K562 (cell line): ENCODE data around the gene CSF1. TPM values are rescaled to one million over a fixed set of nuclear protein-coding genes. Genes with fewer than 3 reads are reported as not detected.

ENCODE experiments used
- CEBPG ChIP-seq, 3 experiments: fragments of 200-800 bp in 1 of 3; sonication (Bioruptor generic) in 1 of 3; sonication (generic) in 1 of 3; formaldehyde crosslinking in 1 of 3; IDR thresholded peaks in 2 of 3; conservative IDR thresholded peaks in 1 of 3; 2 replicates each; pipeline versions ENCODE4 v1.6.1 to v1.8.0; 2016 to 2022; ENCODE audit warnings: missing compliant biosample characterization in 2 of 3, missing genetic modification characterization in 2 of 3, mild to moderate bottlenecking in 1 of 3, missing genetic modification reagents in 1 of 3
- CXXC5 ChIP-seq: fragments of 250-450 bp; sonication (Bioruptor Pico); IDR thresholded peaks from 2 replicates; pipeline ENCODE4 v1.8.0; 2022; ENCODE audit warnings: inconsistent platforms, mild to moderate bottlenecking, moderate library complexity
- FOXJ2 ChIP-seq: fragments of 200-800 bp; sonication (Bioruptor generic); IDR thresholded peaks from 2 replicates; pipeline ENCODE4 v1.6.1; 2016; ENCODE audit warnings: missing genetic modification characterization, missing compliant biosample characterization
- L3MBTL2 ChIP-seq: fragments of 450-650 bp; IDR thresholded peaks from 2 replicates; pipeline ENCODE4 v1.6.1; 2016; ENCODE audit warnings: mild to moderate bottlenecking, moderate library complexity
- NBN ChIP-seq: fragments of 450-650 bp; IDR thresholded peaks from 2 replicates; pipeline ENCODE4 v1.6.1; 2016; ENCODE audit warnings: low read depth, mild to moderate bottlenecking
- NR2C1 ChIP-seq, 2 experiments: fragments of 450-650 bp; IDR thresholded peaks; 2 replicates each; pipeline ENCODE4 v1.6.1; 2017; ENCODE audit warnings: mild to moderate bottlenecking in 2 of 2, antibody characterized with exemption in 1 of 2, inconsistent platforms in 1 of 2, missing compliant biosample characterization in 1 of 2, missing genetic modification characterization in 1 of 2
- NR2C2 ChIP-seq, 2 experiments: fragments of 200-800 bp in 1 of 2; sonication (Bioruptor generic) in 1 of 2; sonication (generic) in 1 of 2; formaldehyde crosslinking in 1 of 2; IDR thresholded peaks; 2 replicates each; pipeline versions ENCODE4 v1.6.1 to v1.8.0; 2016 to 2022; ENCODE audit warnings: mild to moderate bottlenecking in 1 of 2, missing compliant biosample characterization in 1 of 2, missing genetic modification characterization in 1 of 2, missing genetic modification reagents in 1 of 2
- ZNF134 ChIP-seq: fragments of 250-450 bp; sonication (Bioruptor Pico); conservative IDR thresholded peaks from 2 replicates; pipeline ENCODE4 v1.4.0; 2020
- polyA plus RNA-seq, 8 experiments: library from polyadenylated mRNA; depleted of rRNA in 4 of 8; stranded (reverse) in 5 of 8; unstranded in 3 of 8; fragments of >200 nt; fragmentation: Nextera tagmentation in 2 of 8; fragmentation: Illumina TruSeq in 1 of 8; extraction: Ambion mirVana in 2 of 8; extraction: Trizol in 1 of 8; gene quantifications; 2 replicates each; pipeline versions ENCODE4 v1.2.1 to v1.2.3, GENCODE V29; 2011 to 2014; ENCODE audit warnings: inconsistent platforms in 1 of 8, missing spikeins in 1 of 8
- total RNA-seq, 7 experiments: library from RNA; depleted of rRNA in 6 of 7; stranded (reverse); fragments of >200 nt in 6 of 7; fragmentation: Illumina TruSeq in 2 of 7; extraction: Trizol in 2 of 7; gene quantifications; 2 replicates each; pipeline versions ENCODE4 v1.2.1 to v1.2.3, GENCODE V29; 2011 to 2021; ENCODE audit warnings: low replicate concordance in 1 of 7
- TF ChIP-seq, protein P1 (sequence below): fragments of 250-450 bp; sonication (Bioruptor Pico); IDR thresholded peaks from 2 replicates; pipeline ENCODE4 v1.8.0; 2022; ENCODE audit warnings: moderate library complexity, mild to moderate bottlenecking, inconsistent platforms
- TF ChIP-seq, protein P2 (sequence below): fragments of 450-650 bp; IDR thresholded peaks from 2 replicates; pipeline ENCODE4 v1.6.1; 2016; ENCODE audit warnings: mild to moderate bottlenecking, moderate library complexity
- TF ChIP-seq, protein P3 (sequence below): fragments of 450-650 bp; IDR thresholded peaks from 2 replicates; pipeline ENCODE4 v1.6.1; 2016; ENCODE audit warnings: borderline replicate concordance

CSF1 gene
- total and polyA plus RNA-seq, 9 of the 15 experiments (the other 6 are each of a cell fraction or from before 2014, with no cell fraction given), result 0.18 to 11.8 (median 2.8) TPM

DNA sequence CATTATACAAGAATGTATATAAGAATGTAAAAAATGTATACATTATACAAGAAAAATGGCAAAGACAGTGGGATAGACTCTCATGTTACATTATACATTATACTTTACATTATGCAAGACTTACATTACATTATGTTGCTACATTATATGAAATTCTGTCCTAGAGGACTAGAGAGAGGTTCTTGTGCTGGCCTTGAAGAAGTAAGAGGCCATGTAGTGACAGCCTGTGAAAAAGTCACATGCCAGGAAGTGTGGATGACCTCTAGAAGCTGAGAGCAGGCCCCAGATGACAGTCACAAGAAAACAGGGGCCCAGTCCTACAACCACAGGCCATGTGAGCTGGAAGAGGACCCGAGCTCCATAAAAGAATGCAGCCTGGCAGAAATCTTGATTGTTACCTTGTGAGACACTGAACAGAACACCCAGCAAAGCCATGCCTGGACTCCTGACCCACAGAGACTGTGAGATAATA is 43.4 kb downstream of the CSF1 start (continued):
- 0 out of 2 replicates have a peak, but pooled peaks have one; percentile 15 for TF ChIP-seq FOXJ2 (tag)
- no peak for TF ChIP-seq NR2C1 (IDR thresholded peaks at IDR 0.05)
- 0 out of 2 replicates have a peak, but pooled peaks have one; percentile 18 for TF ChIP-seq NR2C1 (tag; IDR thresholded peaks at IDR 0.05)
- TF ChIP-seq NBN, result no peak
- TF ChIP-seq, protein P1, sequence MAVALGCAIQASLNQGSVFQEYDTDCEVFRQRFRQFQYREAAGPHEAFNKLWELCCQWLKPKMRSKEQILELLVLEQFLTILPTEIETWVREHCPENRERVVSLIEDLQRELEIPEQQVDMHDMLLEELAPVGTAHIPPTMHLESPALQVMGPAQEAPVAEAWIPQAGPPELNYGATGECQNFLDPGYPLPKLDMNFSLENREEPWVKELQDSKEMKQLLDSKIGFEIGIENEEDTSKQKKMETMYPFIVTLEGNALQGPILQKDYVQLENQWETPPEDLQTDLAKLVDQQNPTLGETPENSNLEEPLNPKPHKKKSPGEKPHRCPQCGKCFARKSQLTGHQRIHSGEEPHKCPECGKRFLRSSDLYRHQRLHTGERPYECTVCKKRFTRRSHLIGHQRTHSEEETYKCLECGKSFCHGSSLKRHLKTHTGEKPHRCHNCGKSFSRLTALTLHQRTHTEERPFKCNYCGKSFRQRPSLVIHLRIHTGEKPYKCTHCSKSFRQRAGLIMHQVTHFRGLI, result 0 out of 2 replicates have a peak, but pooled peaks have one; percentile 12
- peak; percentile 22; the same call in 1 of the 2 replicates for TF ChIP-seq CXXC5 (CRISPR knock-in tag)
- TF ChIP-seq, protein P2, sequence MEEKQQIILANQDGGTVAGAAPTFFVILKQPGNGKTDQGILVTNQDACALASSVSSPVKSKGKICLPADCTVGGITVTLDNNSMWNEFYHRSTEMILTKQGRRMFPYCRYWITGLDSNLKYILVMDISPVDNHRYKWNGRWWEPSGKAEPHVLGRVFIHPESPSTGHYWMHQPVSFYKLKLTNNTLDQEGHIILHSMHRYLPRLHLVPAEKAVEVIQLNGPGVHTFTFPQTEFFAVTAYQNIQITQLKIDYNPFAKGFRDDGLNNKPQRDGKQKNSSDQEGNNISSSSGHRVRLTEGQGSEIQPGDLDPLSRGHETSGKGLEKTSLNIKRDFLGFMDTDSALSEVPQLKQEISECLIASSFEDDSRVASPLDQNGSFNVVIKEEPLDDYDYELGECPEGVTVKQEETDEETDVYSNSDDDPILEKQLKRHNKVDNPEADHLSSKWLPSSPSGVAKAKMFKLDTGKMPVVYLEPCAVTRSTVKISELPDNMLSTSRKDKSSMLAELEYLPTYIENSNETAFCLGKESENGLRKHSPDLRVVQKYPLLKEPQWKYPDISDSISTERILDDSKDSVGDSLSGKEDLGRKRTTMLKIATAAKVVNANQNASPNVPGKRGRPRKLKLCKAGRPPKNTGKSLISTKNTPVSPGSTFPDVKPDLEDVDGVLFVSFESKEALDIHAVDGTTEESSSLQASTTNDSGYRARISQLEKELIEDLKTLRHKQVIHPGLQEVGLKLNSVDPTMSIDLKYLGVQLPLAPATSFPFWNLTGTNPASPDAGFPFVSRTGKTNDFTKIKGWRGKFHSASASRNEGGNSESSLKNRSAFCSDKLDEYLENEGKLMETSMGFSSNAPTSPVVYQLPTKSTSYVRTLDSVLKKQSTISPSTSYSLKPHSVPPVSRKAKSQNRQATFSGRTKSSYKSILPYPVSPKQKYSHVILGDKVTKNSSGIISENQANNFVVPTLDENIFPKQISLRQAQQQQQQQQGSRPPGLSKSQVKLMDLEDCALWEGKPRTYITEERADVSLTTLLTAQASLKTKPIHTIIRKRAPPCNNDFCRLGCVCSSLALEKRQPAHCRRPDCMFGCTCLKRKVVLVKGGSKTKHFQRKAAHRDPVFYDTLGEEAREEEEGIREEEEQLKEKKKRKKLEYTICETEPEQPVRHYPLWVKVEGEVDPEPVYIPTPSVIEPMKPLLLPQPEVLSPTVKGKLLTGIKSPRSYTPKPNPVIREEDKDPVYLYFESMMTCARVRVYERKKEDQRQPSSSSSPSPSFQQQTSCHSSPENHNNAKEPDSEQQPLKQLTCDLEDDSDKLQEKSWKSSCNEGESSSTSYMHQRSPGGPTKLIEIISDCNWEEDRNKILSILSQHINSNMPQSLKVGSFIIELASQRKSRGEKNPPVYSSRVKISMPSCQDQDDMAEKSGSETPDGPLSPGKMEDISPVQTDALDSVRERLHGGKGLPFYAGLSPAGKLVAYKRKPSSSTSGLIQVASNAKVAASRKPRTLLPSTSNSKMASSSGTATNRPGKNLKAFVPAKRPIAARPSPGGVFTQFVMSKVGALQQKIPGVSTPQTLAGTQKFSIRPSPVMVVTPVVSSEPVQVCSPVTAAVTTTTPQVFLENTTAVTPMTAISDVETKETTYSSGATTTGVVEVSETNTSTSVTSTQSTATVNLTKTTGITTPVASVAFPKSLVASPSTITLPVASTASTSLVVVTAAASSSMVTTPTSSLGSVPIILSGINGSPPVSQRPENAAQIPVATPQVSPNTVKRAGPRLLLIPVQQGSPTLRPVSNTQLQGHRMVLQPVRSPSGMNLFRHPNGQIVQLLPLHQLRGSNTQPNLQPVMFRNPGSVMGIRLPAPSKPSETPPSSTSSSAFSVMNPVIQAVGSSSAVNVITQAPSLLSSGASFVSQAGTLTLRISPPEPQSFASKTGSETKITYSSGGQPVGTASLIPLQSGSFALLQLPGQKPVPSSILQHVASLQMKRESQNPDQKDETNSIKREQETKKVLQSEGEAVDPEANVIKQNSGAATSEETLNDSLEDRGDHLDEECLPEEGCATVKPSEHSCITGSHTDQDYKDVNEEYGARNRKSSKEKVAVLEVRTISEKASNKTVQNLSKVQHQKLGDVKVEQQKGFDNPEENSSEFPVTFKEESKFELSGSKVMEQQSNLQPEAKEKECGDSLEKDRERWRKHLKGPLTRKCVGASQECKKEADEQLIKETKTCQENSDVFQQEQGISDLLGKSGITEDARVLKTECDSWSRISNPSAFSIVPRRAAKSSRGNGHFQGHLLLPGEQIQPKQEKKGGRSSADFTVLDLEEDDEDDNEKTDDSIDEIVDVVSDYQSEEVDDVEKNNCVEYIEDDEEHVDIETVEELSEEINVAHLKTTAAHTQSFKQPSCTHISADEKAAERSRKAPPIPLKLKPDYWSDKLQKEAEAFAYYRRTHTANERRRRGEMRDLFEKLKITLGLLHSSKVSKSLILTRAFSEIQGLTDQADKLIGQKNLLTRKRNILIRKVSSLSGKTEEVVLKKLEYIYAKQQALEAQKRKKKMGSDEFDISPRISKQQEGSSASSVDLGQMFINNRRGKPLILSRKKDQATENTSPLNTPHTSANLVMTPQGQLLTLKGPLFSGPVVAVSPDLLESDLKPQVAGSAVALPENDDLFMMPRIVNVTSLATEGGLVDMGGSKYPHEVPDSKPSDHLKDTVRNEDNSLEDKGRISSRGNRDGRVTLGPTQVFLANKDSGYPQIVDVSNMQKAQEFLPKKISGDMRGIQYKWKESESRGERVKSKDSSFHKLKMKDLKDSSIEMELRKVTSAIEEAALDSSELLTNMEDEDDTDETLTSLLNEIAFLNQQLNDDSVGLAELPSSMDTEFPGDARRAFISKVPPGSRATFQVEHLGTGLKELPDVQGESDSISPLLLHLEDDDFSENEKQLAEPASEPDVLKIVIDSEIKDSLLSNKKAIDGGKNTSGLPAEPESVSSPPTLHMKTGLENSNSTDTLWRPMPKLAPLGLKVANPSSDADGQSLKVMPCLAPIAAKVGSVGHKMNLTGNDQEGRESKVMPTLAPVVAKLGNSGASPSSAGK, result peak; percentile 40; the same call in 1 of the 2 replicates
- TF ChIP-seq L3MBTL2, result peak; percentile 51; the same call in 1 of the 2 replicates
- no peak for TF ChIP-seq NR2C2 (CRISPR knock-in tag; IDR thresholded peaks at IDR 0.05)
- TF ChIP-seq NR2C2 (tag; IDR thresholded peaks at IDR 0.05), result peak; percentile 75
- TF ChIP-seq ZNF134, result 0 out of 2 replicates have a peak, but pooled peaks have one; percentile 24
- TF ChIP-seq CEBPG (CRISPR knock-in tag; IDR thresholded peaks at IDR 0.05), result no peak
- peak in 1 of 2 experiments; percentile 55; a peak in 2 of 4 replicates for TF ChIP-seq CEBPG (tag; conservative IDR thresholded peaks at IDR 0.05 in 1 of 2, IDR thresholded peaks at IDR 0.05 in 1 of 2)
- TF ChIP-seq, protein P3, sequence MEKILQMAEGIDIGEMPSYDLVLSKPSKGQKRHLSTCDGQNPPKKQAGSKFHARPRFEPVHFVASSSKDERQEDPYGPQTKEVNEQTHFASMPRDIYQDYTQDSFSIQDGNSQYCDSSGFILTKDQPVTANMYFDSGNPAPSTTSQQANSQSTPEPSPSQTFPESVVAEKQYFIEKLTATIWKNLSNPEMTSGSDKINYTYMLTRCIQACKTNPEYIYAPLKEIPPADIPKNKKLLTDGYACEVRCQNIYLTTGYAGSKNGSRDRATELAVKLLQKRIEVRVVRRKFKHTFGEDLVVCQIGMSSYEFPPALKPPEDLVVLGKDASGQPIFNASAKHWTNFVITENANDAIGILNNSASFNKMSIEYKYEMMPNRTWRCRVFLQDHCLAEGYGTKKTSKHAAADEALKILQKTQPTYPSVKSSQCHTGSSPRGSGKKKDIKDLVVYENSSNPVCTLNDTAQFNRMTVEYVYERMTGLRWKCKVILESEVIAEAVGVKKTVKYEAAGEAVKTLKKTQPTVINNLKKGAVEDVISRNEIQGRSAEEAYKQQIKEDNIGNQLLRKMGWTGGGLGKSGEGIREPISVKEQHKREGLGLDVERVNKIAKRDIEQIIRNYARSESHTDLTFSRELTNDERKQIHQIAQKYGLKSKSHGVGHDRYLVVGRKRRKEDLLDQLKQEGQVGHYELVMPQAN, result no peak
